22Rv1 (cell line): ENCODE data around the gene RBM34.

Experiments
- ZFX ChIP-seq: fragments of 450-650 bp; IDR thresholded peaks from 2 replicates; pipeline ENCODE4 v1.6.1; 2017; ENCODE audit warnings: antibody characterized with exemption, borderline replicate concordance
- TF ChIP-seq, protein P1 (sequence below): fragments of 450-650 bp; IDR thresholded peaks from 2 replicates; pipeline ENCODE4 v1.5.1; 2017; ENCODE audit warnings: mild to moderate bottlenecking

DNA sequence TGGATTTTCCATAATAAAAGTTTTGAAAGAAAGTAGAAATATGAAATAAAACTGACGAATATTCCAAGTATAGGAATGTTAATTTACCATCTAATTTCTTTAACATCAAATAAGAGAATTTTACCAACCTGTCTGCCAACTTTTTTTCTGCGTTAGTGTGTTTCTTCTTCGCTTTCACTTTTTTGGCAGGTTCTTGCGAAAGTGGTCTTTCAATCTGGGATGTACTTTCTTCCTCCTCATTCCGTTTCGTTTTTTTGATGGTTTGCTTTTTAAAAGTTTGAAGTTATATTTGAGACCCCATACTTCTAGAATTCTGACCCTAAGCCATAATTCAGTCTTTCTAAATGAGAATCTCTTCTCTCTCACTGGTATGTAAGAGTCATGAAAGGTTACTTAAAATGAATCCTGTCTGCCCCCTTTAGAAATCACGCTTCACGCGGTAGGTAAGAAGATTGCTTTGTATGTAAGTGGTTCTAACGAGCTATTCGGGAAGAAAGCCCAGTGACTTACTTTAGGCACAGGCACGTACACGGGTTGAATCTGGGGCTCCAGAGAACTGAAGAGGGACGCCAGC is 580 bp downstream of the RBM34 start:
- TF ChIP-seq, protein P1, sequence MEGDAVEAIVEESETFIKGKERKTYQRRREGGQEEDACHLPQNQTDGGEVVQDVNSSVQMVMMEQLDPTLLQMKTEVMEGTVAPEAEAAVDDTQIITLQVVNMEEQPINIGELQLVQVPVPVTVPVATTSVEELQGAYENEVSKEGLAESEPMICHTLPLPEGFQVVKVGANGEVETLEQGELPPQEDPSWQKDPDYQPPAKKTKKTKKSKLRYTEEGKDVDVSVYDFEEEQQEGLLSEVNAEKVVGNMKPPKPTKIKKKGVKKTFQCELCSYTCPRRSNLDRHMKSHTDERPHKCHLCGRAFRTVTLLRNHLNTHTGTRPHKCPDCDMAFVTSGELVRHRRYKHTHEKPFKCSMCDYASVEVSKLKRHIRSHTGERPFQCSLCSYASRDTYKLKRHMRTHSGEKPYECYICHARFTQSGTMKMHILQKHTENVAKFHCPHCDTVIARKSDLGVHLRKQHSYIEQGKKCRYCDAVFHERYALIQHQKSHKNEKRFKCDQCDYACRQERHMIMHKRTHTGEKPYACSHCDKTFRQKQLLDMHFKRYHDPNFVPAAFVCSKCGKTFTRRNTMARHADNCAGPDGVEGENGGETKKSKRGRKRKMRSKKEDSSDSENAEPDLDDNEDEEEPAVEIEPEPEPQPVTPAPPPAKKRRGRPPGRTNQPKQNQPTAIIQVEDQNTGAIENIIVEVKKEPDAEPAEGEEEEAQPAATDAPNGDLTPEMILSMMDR = no peak
- TF ChIP-seq ZFX = no peak
